ENCODE measurements around the gene LIMK1. TPM values are rescaled to one million over a fixed set of nuclear protein-coding genes. Genes with fewer than 3 reads are reported as not detected.

LIMK1 gene
- total RNA-seq, 1 experiment from 2014 or later: 56.3 TPM

DNA sequence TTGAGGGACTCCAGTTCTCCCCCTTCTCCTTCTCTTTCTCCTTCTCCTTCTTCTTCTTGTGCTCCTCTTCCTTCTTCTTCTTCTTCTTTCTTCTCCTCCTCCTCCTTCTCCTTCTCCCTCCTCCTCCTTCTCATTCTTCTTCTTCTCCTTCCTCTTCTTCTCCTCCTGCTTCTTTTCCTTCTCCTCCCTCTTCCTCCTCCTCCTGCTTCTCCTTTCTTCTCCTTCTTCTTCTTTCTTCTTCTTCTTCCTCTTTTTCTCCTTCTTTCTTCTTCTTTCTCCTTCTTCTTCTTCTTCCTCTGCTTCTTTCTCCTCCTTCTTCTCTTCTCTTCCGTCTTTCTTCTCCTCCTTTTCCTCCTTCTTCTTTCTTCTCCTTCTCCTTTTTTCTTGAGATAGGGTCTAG, 25.6 kb upstream of the LIMK1 start:
- Histone ChIP-seq H3K27me3 (ENCODE audit: insufficient read depth, low read length) (peaks cover 3% of the 10 kb centered on the region), H3K9ac (ENCODE audit: low read length) (no peak overlapping the region), H3K9me2 (ENCODE audit: insufficient read depth) (no peaks in the 10 kb centered on the region), H3K4me2 (ENCODE audit: low read length) (no peak overlapping the region), H3K4me3 (replicated peaks in 1 of 2; ENCODE audit: low read depth in 1 of 2, low read length in 2 of 2) (no peak overlapping the region), H3K36me3 (ENCODE audit: control insufficient read depth in 1 of 2, insufficient read depth in 2 of 2, low read length in 2 of 2) (no peaks in the 10 kb centered on the region), H3K9me3 (ENCODE audit: control insufficient read depth in 1 of 2, insufficient read depth in 1 of 2, low read depth in 1 of 2, low read length in 2 of 2) (no peaks in the 10 kb centered on the region), H3K79me2 (ENCODE audit: insufficient read depth, low read length) (no peaks in the 10 kb centered on the region), H2AFZ (ENCODE audit: low read depth, low read length, poor library complexity, severe bottlenecking) (no peak overlapping the region), H4K20me1 (ENCODE audit: insufficient read depth) (no peaks in the 10 kb centered on the region), H3K4me1 (ENCODE audit: control insufficient read depth in 1 of 2, insufficient read depth in 2 of 2, low read length in 2 of 2) (peaks cover 15 to 31% of the 10 kb centered on the region in 2 experiments), H3K27ac (ENCODE audit: low read depth, low read length) (no peak overlapping the region)
- ChIA-PET POLR2A (interaction anchor here (1.0 kb wide), 1 partner anchor 76 kb away, joined by 7 read pairs; no protein-coding TSS in a partner anchor), RAD21 (ENCODE audit: low non-redundant PET in 1 of 2, low total read pairs in 2 of 2, uncharacterized antibody in 2 of 2, unreplicated experiment in 2 of 2) (no interaction called here), CTCF (no interaction called here)
- DNase-seq (ENCODE audit: low read depth, low spot score): no peak
- intact Hi-C loops (cut with micrococcal nuclease): no loop called here
- no peak for ATAC-seq
- BruUV-seq (replicated peaks): no TSS peak
- TF ChIP-seq ZNF274 (IDR thresholded peaks at IDR 0.05; ENCODE audit: low read depth, low read length): no peak
- no peak for TF ChIP-seq POLR2AphosphoS5 (IDR thresholded peaks at IDR 0.05; ENCODE audit: low read depth, low read length)
- no peak for TF ChIP-seq ELF1 (IDR thresholded peaks at IDR 0.05; ENCODE audit: borderline replicate concordance, low read depth)
- TF ChIP-seq ZFX (IDR thresholded peaks at IDR 0.05): no peak
- no peak for TF ChIP-seq EGR1 (IDR thresholded peaks at IDR 0.05; ENCODE audit: low read depth)
- TF ChIP-seq EZH2phosphoT487 (IDR thresholded peaks at IDR 0.05; ENCODE audit: borderline replicate concordance): no peak
- TF ChIP-seq TCF7L2 (IDR thresholded peaks at IDR 0.05; ENCODE audit: borderline replicate concordance, extremely low read depth, insufficient read depth, insufficient read length): no peak
- TF ChIP-seq, protein P1, sequence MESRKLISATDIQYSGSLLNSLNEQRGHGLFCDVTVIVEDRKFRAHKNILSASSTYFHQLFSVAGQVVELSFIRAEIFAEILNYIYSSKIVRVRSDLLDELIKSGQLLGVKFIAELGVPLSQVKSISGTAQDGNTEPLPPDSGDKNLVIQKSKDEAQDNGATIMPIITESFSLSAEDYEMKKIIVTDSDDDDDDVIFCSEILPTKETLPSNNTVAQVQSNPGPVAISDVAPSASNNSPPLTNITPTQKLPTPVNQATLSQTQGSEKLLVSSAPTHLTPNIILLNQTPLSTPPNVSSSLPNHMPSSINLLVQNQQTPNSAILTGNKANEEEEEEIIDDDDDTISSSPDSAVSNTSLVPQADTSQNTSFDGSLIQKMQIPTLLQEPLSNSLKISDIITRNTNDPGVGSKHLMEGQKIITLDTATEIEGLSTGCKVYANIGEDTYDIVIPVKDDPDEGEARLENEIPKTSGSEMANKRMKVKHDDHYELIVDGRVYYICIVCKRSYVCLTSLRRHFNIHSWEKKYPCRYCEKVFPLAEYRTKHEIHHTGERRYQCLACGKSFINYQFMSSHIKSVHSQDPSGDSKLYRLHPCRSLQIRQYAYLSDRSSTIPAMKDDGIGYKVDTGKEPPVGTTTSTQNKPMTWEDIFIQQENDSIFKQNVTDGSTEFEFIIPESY (IDR thresholded peaks at IDR 0.05; ENCODE audit: extremely low read depth, insufficient replicate concordance, low read length): no peak
- TF ChIP-seq, protein P2, sequence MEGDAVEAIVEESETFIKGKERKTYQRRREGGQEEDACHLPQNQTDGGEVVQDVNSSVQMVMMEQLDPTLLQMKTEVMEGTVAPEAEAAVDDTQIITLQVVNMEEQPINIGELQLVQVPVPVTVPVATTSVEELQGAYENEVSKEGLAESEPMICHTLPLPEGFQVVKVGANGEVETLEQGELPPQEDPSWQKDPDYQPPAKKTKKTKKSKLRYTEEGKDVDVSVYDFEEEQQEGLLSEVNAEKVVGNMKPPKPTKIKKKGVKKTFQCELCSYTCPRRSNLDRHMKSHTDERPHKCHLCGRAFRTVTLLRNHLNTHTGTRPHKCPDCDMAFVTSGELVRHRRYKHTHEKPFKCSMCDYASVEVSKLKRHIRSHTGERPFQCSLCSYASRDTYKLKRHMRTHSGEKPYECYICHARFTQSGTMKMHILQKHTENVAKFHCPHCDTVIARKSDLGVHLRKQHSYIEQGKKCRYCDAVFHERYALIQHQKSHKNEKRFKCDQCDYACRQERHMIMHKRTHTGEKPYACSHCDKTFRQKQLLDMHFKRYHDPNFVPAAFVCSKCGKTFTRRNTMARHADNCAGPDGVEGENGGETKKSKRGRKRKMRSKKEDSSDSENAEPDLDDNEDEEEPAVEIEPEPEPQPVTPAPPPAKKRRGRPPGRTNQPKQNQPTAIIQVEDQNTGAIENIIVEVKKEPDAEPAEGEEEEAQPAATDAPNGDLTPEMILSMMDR (IDR thresholded peaks at IDR 0.05 in 2 of 3, conservative IDR thresholded peaks at IDR 0.05 in 1 of 3; ENCODE audit: borderline replicate concordance in 1 of 3, insufficient read depth in 1 of 3, low read depth in 2 of 3, low read length in 2 of 3): no peak
- no peak for TF ChIP-seq SP1 (IDR thresholded peaks at IDR 0.05; ENCODE audit: low read depth)
- no peak for TF ChIP-seq EZH2 (IDR thresholded peaks at IDR 0.05)
- TF ChIP-seq, protein P3, sequence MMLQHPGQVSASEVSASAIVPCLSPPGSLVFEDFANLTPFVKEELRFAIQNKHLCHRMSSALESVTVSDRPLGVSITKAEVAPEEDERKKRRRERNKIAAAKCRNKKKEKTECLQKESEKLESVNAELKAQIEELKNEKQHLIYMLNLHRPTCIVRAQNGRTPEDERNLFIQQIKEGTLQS (IDR thresholded peaks at IDR 0.05): no peak
- TF ChIP-seq RAD21 (IDR thresholded peaks at IDR 0.05; ENCODE audit: low read depth): no peak
- TF ChIP-seq JUND (IDR thresholded peaks at IDR 0.05): no peak

Measured in HCT116 (cell line).